A673 (cell line): Measurements from ENCODE around the gene KDELR3. TPM values are rescaled to one million over a fixed set of nuclear protein-coding genes. Genes with fewer than 3 reads are reported as not detected.

Experiments
- BruUV-seq: library from RNA; stranded (reverse); fragments of 400-500 nt; replicated peaks from 2 replicates; lab custom pipeline; 2021; lab: Mats Ljungman, UMichigan
- CTCF ChIA-PET: fragments of 300-600 bp; sonication (Branson Sonifier 250); formaldehyde crosslinking; loops from one replicate; lab custom pipeline; 2022; ENCODE audit warnings: antibody characterized with exemption; lab: Charles Lee
- POLR2A ChIA-PET: fragments of 300-600 bp; sonication (Branson Sonifier 250); formaldehyde crosslinking; loops from one replicate; lab custom pipeline; 2022; ENCODE audit warnings: antibody characterized with exemption; ENCODE audit not compliant: low non-redundant PET; lab: Charles Lee
- DNase-seq: peaks from one replicate; pipeline ENCODE4 v3.0.0-alpha.2; 2015; ENCODE audit warnings: low spot score
- H3K27ac ChIP-seq: fragments of 200-600 bp; sonication (generic); 2 replicates; pipeline ENCODE4 v1.5.1; 2016; ENCODE audit warnings: mixed run types, low read depth, mild to moderate bottlenecking, mixed read lengths, antibody characterized with exemption, low read length; ENCODE audit not compliant: poor library complexity, severe bottlenecking
- H3K27me3 ChIP-seq: fragments of 200-600 bp; sonication (generic); replicated peaks from 2 replicates; pipeline ENCODE4 v1.6.1; 2017; ENCODE audit warnings: mixed run types, low read depth, mild to moderate bottlenecking, mixed read lengths, antibody characterized with exemption, low read length; ENCODE audit not compliant: insufficient read depth, poor library complexity
- H3K36me3 ChIP-seq: fragments of 200-600 bp; sonication (generic); 2 replicates; pipeline ENCODE4 v1.6.1; 2016; ENCODE audit warnings: mixed run types, mild to moderate bottlenecking, mixed read lengths, antibody characterized with exemption, low read length; ENCODE audit not compliant: insufficient read depth, poor library complexity, severe bottlenecking
- H3K4me1 ChIP-seq: fragments of 200-600 bp; sonication (generic); 2 replicates; pipeline ENCODE4 v1.6.1; 2017; ENCODE audit warnings: mixed run types, mild to moderate bottlenecking, mixed read lengths, antibody characterized with exemption, low read length; ENCODE audit not compliant: insufficient read depth, poor library complexity, severe bottlenecking
- H3K4me3 ChIP-seq: fragments of 200-600 bp; sonication (generic); 2 replicates; pipeline ENCODE4 v1.5.1; 2016; ENCODE audit warnings: low read depth, mixed run types, mild to moderate bottlenecking, mixed read lengths, low read length; ENCODE audit not compliant: poor library complexity, severe bottlenecking
- H3K9me3 ChIP-seq: fragments of 200-600 bp; sonication (generic); 2 replicates; pipeline ENCODE4 v1.6.1; 2016; ENCODE audit warnings: mixed run types, low read depth, mild to moderate bottlenecking, mixed read lengths, antibody characterized with exemption, low read length; ENCODE audit not compliant: poor library complexity, severe bottlenecking
- EZH2 ChIP-seq: fragments of 200-600 bp; sonication (generic); IDR thresholded peaks from 2 replicates; pipeline ENCODE4 v1.6.1; 2017; ENCODE audit warnings: borderline replicate concordance, low read depth, mild to moderate bottlenecking, mixed read lengths, antibody characterized with exemption, low read length; ENCODE audit not compliant: poor library complexity, severe bottlenecking
- intact Hi-C: fragments of 100-400 bp; cut with micrococcal nuclease; formaldehyde crosslinking; loops from one replicate; pipeline ENCODE4 v1.10.0; 2022; ENCODE audit not compliant: unreplicated experiment
- total RNA-seq: library from RNA; stranded (reverse); gene quantifications from 2 replicates; pipeline ENCODE4 v1.2.3, GENCODE V29; 2021
- TF ChIP-seq, protein P1 (sequence below): fragments of 300-800, 200-600 bp; sonication (generic); conservative IDR thresholded peaks from 2 replicates; pipeline ENCODE4 v1.5.1; 2017; ENCODE audit warnings: low read depth, mild to moderate bottlenecking, antibody characterized with exemption, low read length, moderate library complexity, mixed read lengths

The KDELR3 gene
- total RNA-seq, 1 experiment from 2014 or later: 4.0 TPM

DNA sequence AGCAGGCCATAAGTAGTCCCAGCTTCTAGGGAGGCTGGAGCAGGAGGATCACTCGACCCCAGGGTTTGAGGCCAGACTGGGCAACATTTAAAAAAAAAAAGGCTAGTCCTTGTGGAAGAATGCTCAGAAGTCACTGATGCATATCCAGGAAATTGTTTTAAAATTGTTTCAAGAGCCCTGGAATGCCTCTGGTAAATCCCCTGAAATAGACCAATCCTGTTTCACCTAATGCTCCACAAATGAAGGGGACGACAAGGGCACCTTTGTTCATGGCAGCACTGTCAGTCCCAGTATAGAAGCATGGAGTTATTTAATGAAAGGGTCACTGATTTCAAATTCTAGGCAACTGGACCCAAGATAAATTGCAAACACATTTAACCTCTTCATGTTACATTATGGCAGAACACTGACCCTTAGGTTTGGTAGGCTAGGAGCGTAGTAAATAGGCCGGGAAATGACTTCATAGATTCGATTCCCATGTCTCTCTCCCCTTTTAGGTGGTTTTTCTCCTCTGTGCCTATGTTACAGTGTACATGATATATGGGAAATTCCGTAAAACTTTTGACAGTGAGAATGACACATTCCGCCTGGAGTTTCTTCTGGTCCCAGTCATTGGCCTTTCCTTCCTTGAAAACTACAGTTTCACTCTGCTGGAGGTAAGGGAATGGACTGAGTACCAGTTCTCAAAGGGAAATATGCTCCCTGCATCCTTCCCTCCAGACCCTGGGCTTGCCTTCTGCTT lies 11.4 kb downstream of the KDELR3 start:
- TF ChIP-seq EZH2: no peak
- TF ChIP-seq, protein P1, sequence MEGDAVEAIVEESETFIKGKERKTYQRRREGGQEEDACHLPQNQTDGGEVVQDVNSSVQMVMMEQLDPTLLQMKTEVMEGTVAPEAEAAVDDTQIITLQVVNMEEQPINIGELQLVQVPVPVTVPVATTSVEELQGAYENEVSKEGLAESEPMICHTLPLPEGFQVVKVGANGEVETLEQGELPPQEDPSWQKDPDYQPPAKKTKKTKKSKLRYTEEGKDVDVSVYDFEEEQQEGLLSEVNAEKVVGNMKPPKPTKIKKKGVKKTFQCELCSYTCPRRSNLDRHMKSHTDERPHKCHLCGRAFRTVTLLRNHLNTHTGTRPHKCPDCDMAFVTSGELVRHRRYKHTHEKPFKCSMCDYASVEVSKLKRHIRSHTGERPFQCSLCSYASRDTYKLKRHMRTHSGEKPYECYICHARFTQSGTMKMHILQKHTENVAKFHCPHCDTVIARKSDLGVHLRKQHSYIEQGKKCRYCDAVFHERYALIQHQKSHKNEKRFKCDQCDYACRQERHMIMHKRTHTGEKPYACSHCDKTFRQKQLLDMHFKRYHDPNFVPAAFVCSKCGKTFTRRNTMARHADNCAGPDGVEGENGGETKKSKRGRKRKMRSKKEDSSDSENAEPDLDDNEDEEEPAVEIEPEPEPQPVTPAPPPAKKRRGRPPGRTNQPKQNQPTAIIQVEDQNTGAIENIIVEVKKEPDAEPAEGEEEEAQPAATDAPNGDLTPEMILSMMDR: no peak
- peaks cover 33% of the 10 kb centered on the region for H3K36me3 ChIP-seq
- no peak overlapping the region for H3K27ac ChIP-seq
- H3K4me3 ChIP-seq: no peak overlapping the region
- H3K9me3 ChIP-seq: no peaks in the 10 kb centered on the region
- ChIA-PET POLR2A (no interaction called here), CTCF (no interaction called here)
- no TSS peak for BruUV-seq
- H3K4me1 ChIP-seq: peaks cover 7% of the 10 kb centered on the region
- intact Hi-C loops: no loop called here
- H3K27me3 ChIP-seq: no peaks in the 10 kb centered on the region
- no peak for DNase-seq

DNA sequence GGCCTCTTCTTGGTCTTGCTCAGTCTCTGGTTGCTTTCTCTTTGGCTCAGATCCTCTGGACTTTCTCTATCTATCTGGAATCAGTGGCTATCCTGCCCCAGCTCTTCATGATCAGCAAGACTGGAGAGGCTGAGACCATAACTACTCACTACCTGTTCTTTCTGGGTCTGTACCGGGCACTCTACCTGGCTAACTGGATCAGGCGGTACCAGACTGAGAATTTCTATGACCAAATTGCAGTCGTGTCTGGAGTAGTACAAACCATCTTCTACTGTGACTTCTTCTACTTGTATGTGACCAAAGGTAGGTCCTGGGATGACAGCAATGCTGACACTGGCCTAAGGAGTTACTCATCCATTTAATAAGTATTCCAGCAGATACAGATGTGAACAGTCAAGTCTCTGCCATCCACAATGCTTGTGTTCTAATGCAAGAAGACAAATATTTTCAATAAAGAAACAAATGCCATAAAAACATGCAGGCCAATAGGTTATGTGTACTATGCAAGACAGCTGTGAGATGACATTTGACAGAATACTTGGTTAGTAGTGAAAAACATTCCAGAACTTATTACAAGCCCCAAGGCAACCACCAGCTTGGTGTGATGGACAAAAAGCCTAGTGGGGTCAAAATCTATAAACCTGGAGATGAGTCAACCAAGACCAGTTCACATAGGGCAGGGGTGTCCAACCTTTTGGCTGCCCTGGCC lies 13.4 kb downstream of the KDELR3 start:
- CTCF ChIA-PET: no interaction called here
- peaks cover 53% of the 10 kb centered on the region for H3K36me3 ChIP-seq
- H3K27me3 ChIP-seq: no peaks in the 10 kb centered on the region
- DNase-seq: no peak
- intact Hi-C loops: no loop called here
- TF ChIP-seq, protein P1: no peak
- no peak for TF ChIP-seq EZH2
- H3K4me1 ChIP-seq: peaks cover 7% of the 10 kb centered on the region
- H3K27ac ChIP-seq: no peak overlapping the region
- H3K4me3 ChIP-seq: no peak overlapping the region
- POLR2A ChIA-PET: no interaction called here
- BruUV-seq: no TSS peak
- no peaks in the 10 kb centered on the region for H3K9me3 ChIP-seq

DNA sequence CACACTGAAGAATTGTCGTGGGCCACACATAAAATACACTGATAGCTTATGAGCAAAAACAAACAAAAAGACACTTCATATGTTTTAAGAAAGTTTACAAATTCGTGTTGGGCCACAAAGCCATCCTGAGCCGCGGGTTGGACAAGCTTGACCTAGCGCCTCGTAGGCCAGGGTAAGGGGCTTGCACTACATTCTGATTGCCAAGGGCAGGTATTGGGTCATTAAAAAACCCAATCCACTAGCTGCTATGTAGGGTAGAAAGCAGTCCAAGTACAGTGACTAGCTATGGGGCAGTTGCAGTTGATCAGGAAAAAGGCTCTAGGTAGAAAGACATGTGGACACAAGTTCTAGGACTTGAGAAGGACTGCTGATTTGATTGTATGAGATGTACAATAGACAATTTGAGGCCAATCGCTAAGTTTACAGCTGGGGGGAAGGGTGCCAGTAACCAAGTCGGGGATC lies 14.0 kb downstream of the KDELR3 start:
- ChIA-PET POLR2A (no interaction called here), CTCF (no interaction called here)
- Histone ChIP-seq H3K4me1 (peaks cover 7% of the 10 kb centered on the region), H3K27ac (no peak overlapping the region), H3K9me3 (no peaks in the 10 kb centered on the region), H3K4me3 (no peak overlapping the region), H3K36me3 (peaks cover 59% of the 10 kb centered on the region), H3K27me3 (no peaks in the 10 kb centered on the region)
- no peak for DNase-seq
- no TSS peak for BruUV-seq
- intact Hi-C loops: no loop called here
- TF ChIP-seq EZH2: no peak
- TF ChIP-seq, protein P1: no peak
